ENCODE measurements around the gene C17orf78.

C17orf78 gene

GRCh38 chr17:37358830-37359681 is 16.7 kb upstream of the C17orf78 start (continued):
- TF ChIP-seq ZNF488 (tag by site-specific recombination; IDR thresholded peaks at IDR 0.05) (no peak), GLIS2 (tag by site-specific recombination; IDR thresholded peaks at IDR 0.05) (peak; percentile 91), ZEB2 (tag by site-specific recombination; IDR thresholded peaks at IDR 0.05) (peak; percentile 48; the same call in 1 of the 2 replicates), ZBTB7A (tag by site-specific recombination; IDR thresholded peaks at IDR 0.05; ENCODE audit: low read depth) (no peak), ZBTB8A (tag by site-specific recombination; IDR thresholded peaks at IDR 0.05) (peak; percentile 67), ZNF138 (tag by site-specific recombination; IDR thresholded peaks at IDR 0.05; ENCODE audit: borderline replicate concordance) (no peak), ZSCAN23 (tag by site-specific recombination; IDR thresholded peaks at IDR 0.05) (no peak), ZNF571 (tag by site-specific recombination; IDR thresholded peaks at IDR 0.05) (no peak), PRDM1 (tag by site-specific recombination; IDR thresholded peaks at IDR 0.05) (no peak), ZNF513 (tag by site-specific recombination; IDR thresholded peaks at IDR 0.05) (no peak), ZNF621 (tag by site-specific recombination; IDR thresholded peaks at IDR 0.05) (no peak), ZNF174 (tag by site-specific recombination; IDR thresholded peaks at IDR 0.05) (no peak), HOXD13 (CRISPR knock-in tag; IDR thresholded peaks at IDR 0.05; ENCODE audit: borderline replicate concordance) (no peak), ZNF548 (tag by site-specific recombination; IDR thresholded peaks at IDR 0.05) (no peak), ZNF37A (tag by site-specific recombination; IDR thresholded peaks at IDR 0.05) (no peak), ZBTB21 (tag by site-specific recombination; IDR thresholded peaks at IDR 0.05) (no peak), OSR2 (tag by site-specific recombination; IDR thresholded peaks at IDR 0.05) (no peak), ZBTB10 (tag by site-specific recombination; IDR thresholded peaks at IDR 0.05) (0 out of 2 replicates have a peak, but pooled peaks have one; percentile 37), ZNF266 (tag by site-specific recombination; IDR thresholded peaks at IDR 0.05; ENCODE audit: low read depth) (no peak), ZNF19 (tag by site-specific recombination; IDR thresholded peaks at IDR 0.05; ENCODE audit: low read depth) (no peak), ZNF561 (tag by site-specific recombination; IDR thresholded peaks at IDR 0.05; ENCODE audit: borderline replicate concordance) (0 out of 2 replicates have a peak, but pooled peaks have one; percentile 61), ZNF776 (tag by site-specific recombination; IDR thresholded peaks at IDR 0.05; ENCODE audit: borderline replicate concordance) (no peak), ZNF391 (tag by site-specific recombination; IDR thresholded peaks at IDR 0.05; ENCODE audit: borderline replicate concordance, low read depth) (no peak), PRDM4 (tag by site-specific recombination; IDR thresholded peaks at IDR 0.05) (no peak), ZBTB1 (tag by site-specific recombination; IDR thresholded peaks at IDR 0.05) (peak; percentile 97), ZNF140 (tag by site-specific recombination; IDR thresholded peaks at IDR 0.05) (no peak), ZBTB6 (tag by site-specific recombination; IDR thresholded peaks at IDR 0.05) (no peak), REPIN1 (tag by site-specific recombination; IDR thresholded peaks at IDR 0.05; ENCODE audit: low read depth) (no peak)
